Activated CD4-positive, alpha-beta T cell treated with anti-CD3 and anti-CD28 coated beads for 24 hours (primary cell): ENCODE measurements around the gene COL4A3.
A peak's percentile ranks its signal among the peaks of the same experiment; 100 is the strongest.

Experiments used
- DNase-seq, 2 donors: peaks; one replicate each; pipeline ENCODE4 v3.0.0-alpha.2; 2020; ENCODE audit warnings: low read depth in 2 of 2

COL4A3 gene

DNA sequence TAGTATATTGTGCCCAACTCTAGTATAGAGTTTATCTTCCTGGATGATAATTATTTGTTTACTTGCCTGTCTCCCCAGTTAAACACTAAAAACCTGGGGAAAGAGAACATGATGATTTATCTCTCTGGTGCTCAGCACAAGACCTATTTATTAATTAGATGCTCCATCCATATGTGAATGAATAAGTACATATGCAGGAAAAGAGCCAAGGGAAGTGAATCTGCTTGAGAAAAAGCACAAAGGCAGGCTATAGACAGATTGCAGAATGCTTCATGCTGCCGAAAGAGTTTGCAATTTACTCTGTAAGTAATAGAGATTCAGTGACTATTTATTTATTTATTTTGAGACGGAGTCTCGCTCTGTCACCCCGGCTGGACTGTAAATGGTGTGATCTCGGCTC lies 123.3 kb downstream of the COL4A3 start:
- DNase-seq = no peak

DNA sequence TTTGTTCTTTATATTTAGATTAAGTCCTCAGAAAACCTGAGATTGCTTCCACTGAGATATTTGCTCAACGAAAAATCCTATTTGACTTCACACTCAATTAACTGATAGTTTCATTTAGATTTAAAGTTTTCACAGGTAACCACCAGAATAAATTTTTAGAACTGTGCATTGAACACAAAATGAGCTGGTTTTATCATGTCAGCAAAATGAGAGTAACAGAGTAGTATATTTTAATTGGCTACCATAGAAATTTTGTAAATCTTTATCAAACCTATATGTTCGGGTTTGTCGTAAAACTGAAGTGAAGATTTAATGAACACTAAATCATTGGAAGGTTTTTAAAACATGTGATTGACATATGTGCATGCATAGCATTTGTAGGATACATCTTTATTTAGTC lies 127.9 kb downstream of the COL4A3 start:
- DNase-seq = no peak

DNA sequence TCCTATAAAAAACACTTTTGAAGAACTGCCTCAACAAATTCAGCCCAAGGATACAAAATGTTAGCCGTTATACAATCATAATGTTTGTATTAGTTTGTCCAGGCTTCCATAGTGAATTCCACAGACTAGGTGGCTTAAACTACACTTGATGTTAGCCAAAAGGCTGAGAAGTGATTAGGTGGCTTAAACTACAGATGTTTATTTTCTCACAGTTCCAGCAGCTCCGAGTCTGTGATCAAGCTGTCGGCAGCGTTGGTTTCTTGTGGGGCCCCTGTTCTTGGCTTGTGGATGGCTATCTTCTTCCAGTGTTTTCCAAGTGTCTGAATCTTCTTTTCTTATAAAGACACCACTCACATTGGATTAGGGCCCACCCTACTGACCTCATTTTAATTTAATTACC lies 129.1 kb downstream of the COL4A3 start:
- no peak for DNase-seq

DNA sequence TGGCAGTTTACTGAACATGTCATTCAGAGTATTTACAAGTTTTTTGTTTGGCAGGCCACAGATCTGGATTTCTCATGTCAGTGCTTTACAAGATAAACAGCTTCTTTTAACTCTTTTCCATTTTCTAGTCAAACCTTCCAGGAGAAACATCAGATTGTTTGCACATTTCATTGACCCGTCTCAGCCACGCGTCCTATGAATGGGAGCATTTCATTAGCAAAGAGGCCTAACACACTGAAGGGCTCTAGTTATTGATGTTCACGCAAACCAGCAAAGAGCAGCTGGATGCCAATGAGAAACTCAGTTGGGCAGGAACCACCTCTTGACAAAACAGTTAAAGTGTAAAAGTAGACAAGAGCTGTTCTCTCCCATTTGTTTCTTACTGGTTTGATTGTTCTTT lies 131.4 kb downstream of the COL4A3 start:
- no peak for DNase-seq

DNA sequence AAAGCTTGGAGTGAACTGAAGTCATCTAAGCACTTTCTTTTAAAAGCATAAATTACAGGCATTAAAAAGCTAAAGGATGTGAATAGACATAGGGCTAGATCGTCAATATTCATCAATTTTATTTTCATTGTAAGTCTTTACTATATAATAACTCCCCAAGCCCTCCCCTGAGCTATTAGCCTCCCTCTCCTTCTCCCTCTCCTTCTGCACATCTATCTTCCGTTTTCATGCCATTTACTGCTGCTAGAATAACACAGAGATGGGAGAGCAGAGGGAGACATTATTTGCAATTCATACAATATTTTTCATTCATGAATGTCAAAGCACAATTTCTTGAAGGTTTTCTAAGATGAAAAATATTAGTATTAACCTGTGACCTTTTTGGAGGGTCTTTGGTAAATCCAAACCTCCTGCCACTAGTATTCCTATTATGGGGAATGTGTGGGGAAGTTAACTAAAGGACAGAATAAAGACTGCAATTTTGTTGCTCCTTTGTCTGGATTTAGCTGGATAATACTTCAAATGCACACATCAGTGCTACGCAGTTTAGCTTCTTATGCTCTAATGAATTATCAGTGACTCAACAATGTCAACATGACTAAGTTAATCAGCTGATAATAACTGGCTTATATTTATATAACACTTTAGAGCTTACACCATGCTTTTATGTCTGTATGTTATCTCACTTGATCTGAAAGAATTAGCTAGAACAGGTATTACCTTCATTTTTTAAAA lies 132.4 kb downstream of the COL4A3 start:
- no peak for DNase-seq

DNA sequence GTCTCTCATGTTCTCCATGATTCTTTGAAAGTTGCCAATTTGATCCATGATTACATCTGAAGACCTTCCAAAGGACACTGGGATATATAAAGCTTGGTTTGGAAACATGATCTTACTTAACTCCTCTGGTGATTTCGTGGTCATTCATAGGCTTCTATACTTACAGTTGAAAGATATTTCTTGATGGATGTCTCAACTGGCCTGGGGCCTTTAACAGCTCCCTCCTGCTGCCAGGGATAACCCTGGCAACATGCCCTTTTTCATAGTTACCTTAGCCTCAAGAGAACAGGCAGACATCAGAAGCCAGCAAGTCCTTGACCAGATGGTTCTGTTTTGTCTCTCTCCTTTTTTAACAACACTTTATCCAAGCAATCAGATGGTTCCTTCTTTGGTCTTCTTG lies 137.1 kb downstream of the COL4A3 start:
- no peak for DNase-seq

DNA sequence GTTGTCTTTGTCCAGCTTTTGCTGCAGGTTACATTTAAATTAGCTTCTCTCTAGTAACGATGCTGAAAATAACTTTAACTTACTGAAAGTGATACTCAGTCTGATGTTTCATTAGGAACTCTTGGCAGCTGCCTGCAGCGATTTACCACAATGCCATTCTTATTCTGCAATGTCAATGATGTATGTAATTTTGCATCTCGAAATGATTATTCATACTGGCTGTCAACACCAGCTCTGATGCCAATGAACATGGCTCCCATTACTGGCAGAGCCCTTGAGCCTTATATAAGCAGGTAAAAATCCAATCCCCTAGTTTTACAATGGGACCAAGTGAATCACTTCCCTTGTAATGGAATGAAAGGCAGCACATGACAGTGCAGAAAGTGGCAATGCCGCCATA lies 144.4 kb downstream of the COL4A3 start:
- DNase-seq = no peak

DNA sequence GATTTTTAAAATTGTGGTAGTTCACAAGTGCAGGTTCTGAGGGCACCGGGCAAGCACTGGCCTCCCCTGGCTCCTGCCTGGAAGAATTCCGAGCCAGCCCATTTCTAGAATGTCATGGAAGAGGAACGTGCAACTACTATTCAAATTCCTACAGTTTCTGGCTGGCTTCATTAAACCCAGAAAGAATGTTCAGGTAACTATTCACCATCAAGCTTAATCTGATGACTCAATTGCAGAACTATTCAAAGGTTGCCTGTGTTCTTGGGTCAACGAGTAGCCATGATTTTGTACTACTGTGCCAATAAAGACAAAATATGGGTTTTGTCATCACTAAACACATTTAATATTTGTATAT lies 146.3 kb downstream of the COL4A3 start:
- no peak for DNase-seq

DNA sequence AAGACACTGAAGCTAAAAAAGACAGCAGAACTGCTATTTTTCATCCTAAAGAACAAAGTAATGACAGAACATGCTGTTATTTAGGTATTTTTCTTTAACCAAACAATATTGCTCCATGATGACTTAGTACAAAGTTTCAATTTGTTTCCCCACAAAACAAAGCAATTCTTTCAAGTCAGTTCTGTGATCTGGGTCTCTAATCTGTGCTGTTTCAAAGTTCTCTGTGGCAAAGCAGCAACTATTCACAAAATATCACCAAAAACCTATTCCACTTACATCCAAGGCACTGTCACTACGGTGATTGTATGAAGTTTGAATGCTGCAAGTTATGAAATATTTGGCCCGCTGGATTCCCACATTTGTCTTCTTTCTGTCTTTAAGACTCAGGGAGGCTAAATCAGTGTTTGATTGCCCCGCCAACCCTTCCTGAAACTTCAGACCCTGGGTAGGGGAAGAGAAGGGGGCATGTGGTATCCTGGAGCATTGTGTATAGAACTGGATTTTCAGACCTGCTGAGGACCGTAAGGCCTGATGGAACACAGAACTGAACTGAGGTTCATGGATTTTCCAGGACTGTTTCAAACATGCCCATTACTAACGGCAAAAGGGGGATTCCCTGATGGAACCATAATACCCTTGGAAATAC lies 147.6 kb downstream of the COL4A3 start:
- DNase-seq = no peak

DNA sequence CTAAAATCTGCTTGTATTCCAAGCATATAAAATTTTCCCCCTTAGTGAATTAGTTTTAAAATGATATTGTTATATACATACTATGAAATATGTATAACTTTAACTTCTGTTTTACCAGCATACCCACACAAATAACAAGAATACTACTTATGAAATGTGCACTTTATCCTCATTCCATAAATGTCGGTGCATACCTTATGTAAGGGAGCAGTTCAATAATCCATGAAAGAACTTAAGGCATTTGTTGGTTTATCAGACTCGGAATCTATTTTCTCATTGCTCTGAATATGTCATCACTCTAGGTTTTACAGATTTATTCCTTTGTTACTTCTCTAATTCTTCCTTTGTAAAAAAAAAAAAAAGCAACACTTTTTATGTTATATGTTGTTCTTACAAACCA lies 148.2 kb downstream of the COL4A3 start:
- DNase-seq = no peak

DNA sequence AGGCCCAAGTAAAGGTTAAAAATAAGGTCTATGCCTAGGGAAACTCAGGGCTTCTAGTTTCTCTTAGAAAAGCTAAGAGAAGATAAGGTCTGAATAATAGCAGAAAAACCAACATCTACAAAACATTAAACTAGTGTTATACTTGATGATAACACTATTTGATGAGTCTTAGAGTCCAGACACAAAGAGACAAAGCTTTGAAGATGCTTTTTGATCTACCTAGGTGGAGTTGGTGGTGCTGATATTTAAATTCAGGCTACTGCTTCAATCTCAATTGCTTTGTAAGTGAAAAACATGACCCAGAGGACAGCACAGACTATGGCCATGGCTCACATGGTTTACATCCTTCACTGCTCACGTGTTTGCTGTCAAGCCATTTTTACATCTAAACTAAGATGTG lies 148.9 kb downstream of the COL4A3 start:
- no peak for DNase-seq

DNA sequence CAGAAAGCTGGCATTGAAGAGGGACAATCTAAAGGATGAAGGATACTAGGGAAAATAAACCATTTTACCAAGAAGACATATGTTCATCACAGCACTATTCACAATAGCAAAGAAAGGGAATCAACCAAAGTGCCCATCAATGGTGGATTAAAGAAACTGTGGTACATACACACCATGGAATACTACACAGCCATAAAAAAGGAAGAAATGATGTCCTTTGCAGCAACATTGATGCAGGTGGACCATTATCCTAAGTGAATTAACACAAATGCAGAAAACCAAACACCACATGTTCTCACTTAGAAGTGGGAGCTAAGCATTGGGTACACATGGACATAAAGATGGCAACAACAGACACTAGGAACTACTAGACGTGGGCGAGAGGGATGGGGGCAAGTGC lies 153.4 kb downstream of the COL4A3 start:
- DNase-seq = no peak

DNA sequence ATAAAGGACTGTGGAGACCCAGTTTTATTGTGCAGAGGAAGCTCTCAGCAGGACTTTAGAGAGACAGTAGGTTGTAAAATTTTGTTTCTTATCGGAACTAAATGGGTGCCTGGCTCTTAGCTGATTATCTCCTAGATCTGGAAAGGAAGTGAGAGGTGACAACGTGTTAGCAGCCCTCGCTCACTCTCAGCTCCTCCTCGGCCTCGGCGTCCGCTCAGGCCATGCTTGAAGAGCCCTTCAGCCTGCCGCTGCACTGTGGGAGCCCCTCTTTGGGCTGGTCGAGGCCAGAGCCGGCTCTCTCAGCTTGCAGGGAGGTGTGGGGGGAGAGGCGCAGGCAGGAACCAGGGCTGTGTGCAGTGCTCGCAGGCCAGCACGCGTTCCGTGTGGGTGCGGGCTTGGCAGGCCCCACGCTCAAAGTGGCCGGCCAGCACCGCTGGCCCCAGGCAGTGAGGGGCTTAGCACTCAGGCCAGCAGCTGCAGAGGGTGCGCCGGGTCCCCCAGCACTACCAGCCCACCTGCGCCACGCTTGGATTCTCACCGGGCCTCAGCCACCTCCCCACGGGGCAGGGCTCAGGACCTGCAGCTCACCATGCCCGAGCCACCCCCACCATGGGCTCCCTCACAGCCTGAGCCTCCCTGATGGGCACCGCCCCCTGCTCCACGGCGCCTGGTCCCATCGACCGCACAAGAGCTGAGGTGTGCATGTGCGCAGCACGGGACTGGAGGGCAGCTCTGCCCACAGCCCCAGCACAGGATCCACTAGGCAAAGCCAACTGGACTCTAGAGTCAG lies 156.1 kb downstream of the COL4A3 start:
- DNase-seq = no peak

DNA sequence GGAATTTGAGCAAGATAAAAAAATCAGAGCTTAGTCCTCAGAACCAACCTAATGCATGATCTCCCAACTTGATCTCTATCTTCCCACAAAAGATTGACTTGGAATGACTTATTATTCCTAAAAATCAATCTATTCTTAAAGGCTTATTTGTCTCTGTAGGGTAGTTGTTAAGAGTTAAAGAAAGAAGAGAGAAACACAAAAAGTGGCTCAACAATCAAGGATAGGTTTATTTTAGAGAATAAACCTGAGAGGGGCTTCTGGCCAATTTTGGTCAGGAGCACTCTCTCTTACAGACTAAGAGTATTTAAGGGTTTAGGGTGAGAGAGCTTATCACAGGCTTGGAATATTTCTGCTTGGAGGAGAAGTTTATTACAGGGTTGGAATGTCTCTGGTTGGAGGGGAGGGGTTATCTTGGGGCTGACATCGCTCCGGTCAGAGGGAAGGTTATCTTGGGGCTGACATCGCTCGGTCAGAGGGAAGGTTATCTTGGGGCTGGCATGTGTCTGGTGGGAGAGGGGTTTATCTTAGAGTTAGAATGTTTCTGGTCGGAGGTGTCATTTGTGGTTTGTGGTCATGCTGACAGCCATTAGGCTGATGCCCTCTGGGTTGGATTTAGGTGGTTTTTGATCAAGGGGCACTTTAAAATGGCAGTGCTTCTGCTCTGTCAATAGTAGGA lies 158.2 kb downstream of the COL4A3 start:
- DNase-seq = no peak

DNA sequence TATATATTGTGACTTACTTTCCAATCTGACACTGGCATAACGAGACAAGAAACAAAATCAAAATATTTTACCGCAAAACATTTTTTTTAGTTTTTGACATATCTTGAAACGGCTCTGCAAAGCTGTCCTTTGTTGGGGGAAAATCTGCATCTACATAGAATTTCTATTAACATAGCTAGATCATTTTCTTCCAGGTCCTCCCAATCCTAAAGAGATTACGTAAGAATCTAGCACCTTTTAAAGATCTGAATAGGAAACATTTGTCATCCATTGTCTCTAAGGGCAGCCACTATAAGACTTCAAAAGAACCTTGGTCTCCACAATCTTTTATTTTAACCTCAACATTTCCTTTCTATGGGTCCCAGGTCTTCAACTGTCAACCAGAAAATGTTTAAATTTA lies 159.4 kb downstream of the COL4A3 start:
- no peak for DNase-seq

DNA sequence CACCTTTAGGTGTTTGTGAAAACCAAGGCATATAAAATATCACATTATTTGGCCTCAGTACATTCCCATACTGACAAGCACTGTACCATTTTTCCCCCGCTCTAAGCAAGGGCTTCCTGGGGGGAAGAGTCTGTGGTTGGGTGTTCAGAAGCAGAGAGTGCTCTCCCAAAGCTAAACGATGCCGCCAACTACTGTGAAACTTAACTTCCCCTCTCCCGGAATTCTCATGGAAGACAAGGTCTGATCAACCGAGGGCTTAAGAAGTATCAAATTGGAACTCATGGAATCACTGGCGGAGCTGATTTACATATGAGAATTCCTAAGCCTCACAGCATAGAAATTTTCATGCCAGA lies 160.2 kb downstream of the COL4A3 start:
- no peak for DNase-seq

DNA sequence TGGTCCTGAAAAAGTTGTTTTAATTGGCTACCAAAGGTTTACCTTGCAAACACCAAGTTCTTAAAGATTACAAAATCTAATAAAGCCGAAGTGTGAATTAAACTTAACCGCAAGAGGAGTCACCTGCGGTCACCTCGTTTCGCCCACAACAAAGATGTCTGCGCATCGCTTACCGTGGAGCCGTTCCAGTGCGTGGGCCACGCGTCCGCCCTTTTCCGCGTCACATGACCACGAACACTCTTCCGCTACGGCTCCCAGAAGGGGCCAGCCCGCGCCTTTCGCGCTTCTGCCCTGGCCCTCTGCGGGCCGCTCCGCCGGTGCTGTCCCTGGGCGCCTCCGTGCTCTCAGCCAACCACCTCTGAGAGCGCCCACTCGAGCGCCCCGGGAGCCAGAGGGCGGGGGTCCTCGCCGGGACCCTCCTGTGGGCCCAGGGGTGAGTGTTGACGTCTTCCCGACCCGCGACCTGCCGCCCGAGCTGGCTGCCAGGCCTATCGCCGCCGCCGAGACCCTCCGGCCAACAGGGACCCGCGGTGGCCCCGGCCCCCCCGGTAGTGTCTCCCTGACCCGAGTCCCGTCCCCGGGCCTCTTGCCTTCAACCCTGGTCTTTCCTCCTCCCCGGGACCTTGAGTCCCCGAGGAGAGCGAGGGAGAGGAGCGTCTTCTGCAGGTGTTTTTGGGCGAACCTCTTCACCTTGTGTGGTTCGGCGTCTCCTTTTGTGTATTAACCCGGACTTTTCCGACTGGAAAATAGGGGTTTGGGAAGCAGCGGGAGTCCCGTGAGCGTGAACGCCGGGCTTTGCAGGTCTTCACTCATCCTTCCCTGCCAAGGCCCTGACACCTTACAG lies 160.8 kb downstream of the COL4A3 start, which contains the start of gene MFF:
TSS of gene MFF (plus strand) at position 257 of the 844 bp plus-strand sequence. CDS start 5,415 bp downstream, outside the sequence.
- peak; percentile 85 to 91 for DNase-seq

DNA sequence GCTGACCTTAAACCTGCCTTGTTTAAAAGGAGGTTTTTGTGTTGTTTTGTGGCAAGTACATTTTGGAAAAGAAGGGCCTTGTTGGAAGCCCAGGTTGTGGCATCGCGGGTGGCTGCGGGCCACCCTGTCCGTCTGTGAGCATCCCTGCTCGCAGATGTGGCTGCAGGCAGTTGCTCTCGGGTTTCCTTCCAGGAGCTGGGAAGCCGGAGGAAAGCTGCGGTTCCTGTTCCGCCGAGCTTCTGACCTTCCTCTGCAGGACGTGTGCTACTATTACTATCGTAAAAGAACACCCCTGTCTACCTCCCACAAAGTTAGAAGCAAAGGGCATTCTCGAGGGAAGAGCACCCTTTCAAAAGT lies 161.4 kb downstream of the COL4A3 start:
- no peak for DNase-seq

DNA sequence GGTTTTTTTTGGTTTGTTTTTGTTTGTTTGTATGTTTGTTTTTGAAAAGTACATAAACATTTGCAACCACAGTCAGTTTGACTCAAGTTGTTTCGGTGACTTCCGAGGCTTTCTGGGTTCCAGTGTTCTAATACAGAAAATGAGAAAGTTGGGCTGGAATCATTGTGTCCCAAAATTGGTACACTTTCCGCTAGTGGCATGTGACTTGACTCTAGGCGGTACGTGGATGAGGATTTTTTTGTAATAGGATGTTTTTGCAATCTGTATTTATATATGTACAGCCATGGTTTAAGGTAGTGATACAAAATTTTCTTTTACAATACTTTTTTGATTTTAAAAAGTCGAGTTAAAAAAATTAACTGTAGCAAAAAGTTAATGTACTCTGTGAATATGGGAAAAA lies 162.4 kb downstream of the COL4A3 start:
- no peak for DNase-seq

DNA sequence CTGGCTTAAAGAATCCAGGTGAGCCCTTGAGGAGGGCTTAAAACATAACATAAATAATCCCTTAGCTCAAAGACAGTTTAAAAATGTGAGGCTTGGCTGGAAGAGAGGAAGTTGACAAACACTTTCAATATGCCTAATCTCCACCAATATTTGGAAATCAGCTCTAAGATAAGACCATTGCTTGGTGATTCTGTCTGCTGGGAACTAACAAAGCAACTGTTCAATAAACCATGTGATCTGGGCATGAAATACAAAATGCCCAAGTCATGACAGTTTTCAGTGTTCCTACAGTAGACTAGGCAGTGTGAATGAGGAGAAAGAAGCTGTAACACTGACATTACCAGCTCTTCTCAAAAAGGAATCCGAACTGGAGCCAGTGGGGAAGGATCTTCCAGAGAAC lies 171.3 kb downstream of the COL4A3 start:
- DNase-seq = no peak

DNA sequence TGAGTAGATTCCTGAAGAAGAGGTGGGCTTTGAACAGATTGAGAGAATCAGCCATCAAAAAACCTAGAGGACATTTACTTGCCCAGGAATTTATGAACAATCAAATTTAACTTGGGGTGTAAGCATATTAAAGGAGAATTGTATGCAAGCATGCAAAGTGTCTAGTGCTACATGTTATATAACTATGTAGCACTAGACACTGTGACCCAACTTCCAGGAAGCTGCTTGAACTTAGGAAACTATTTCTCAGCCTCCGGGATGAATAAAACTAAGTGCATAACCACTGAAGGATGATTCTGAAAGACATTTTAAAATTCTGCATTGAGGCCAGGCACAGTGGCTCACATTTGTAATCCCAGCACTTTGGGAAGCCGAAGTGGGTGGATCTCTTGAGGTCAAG lies 173.0 kb downstream of the COL4A3 start:
- DNase-seq = no peak
